Activated naive CD4-positive, alpha-beta T cell (primary cell): ENCODE measurements around the gene NUP205.
"Not testable (repeated sequence)": the region's sequence is repeated elsewhere in the genome, so short reads cannot be mapped to it uniquely, and the experiment has no call there.

ENCODE experiments used
- DNase-seq, 4 experiments: peaks; one replicate each; lab custom pipeline; 2025; lab: John Stamatoyannopoulos, UW

NUP205 gene

DNA sequence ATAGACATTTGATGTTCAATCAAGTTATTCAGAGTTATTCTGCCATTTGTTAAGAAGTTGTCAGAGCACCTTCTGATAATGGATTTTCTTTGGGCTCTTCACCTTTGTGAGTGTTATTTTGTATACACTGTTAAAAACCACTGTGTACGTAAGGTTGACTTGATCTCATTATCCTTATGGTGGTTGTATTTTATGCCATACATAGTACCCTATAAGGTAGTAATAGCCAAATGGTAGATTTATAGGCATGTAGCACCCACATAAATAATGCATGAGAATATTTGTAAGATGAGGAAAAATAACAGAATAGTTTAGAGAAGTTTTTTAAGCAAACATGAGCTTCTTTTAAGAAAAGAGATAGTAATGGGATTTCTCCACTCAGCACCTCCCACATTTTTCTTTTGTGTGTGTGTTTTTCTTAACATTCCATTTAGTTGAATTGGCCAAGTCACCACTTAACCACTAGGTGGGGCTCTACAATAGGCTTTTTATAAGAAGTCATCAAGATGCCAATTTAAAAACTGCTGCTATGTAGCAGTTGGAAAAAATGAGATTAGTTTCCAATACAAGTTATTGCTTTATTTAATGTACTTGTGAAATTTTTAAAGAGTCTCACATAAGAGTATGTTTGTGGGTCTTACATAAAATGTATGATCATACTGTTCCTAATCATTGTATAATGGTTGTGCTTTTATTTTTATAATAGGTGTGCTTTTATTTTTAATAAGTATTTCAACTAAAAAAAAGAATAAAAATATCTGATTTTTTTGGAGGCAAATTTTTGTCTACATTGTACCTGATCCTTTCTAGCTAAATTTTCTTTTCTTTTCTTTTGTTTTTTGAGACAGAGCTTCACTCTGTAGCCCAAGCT is 63.5 kb downstream of the NUP205 start:
- DNase-seq: no peak

DNA sequence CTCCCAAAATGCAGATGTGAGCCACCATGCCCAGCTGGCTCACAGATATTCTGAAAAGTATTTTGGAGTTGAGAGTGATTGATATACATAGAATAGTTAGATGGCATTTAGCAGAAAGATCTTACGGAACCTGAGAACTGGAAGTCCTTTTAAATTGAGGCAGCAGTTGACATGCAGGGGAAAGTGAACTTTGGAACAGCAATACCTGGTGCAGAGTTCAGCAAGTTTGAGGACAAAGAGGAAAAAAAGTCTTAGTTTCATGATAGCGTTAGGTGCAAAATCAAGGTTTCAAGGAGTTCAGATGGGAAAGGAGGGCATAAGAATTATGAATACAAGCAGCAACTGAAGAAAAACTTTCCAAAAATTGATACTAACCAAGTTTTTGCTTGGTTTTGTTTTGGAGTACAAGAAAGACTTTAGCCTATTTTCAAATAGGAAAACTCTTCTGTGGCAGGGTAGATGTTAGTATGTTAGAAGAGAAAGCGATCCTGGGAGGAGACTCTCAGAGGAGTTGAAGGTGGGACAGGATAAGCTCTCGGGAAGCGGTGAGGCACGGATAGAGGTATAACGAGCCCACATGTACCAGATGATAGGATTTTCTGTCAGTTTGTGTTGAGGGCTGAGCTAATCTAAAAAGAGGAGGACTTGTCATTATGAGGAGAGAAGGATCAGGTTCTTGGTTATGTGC is 76.6 kb downstream of the NUP205 start:
- no peak for DNase-seq

DNA sequence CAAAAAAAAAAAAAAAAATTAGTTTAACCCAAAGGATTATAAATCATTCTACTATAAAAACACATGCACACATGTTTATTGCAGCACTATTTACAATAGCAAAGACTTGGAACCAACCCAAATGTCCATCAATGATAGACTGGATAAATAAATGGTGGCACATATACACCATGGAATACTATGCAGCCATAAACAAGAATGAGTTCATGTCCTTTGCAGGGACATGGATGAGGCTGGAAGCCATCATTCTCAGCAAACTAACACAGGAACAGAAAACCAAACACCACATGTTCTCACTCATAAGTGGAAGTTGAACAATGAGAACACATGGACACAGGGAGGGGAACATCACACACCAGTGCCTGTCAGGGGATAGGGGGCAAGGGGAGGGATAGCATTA is 82.0 kb downstream of the NUP205 start:
- DNase-seq: not testable (repeated sequence)

DNA sequence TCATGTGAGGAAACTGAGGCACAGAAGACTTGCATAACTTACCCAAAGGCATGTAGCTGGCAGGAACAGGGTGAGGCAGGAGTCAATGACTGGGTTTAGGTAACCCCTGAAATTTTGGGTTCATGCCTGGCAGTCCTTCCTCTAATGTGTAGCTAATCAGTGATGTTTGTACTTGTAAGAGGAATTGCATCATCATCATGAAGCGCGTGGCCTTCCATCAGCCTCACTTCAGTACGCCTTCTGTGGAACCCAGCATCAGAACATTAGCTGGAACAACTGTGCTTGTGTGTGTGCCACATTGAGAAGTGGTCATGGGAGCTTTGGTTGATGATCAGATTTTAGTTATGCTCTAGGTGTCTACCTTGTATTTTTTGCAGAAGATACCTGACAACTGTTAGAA is 86.4 kb downstream of the NUP205 start:
- no peak for DNase-seq

DNA sequence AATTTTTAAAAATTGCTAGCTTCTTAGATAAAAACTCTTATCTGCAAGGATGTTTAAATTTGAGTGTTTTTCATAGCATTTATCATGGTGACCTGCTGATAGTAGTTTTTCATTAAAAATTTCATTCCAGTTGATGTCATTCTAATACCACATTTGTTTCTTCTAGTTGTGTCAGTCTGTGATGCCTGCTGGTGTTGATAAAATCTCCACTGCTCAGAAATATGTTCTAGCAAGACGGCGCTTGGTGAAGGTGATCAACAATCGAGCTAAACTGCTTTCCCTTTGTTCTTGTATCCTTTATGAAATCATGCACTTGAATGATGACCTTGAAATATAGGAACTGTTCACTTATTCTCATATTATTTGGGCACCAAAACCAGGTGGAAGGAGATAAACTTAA is 87.0 kb downstream of the NUP205 start:
- no peak for DNase-seq

DNA sequence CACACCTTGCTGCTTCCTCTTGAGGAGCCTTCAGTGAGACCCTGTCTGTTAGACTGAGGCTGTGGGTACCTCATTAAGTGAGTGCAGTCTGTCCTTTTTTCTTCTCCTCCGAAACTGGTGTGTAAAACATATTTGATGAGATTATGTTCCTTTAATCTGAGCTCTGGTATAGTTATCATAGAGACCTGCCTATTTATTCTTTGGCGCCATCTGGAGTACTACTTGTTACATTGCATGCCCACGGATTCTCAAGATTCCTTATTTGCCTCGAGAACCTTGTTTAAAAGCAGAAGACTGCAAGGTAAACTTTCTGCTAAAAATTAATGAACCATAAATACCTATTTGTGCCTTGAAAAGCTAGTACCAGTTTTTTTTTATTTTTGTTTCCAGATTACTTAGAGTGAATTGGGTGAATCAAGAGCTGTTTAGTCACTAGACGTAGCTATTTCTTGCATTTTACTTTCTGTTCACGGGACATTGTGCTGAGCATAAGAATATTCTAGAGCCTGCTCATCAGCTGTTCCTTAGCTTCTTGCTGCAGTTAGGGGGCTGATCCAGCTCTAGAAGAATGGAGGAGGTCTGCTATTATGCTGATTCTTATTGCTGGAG is 87.7 kb downstream of the NUP205 start:
- DNase-seq: no peak

DNA sequence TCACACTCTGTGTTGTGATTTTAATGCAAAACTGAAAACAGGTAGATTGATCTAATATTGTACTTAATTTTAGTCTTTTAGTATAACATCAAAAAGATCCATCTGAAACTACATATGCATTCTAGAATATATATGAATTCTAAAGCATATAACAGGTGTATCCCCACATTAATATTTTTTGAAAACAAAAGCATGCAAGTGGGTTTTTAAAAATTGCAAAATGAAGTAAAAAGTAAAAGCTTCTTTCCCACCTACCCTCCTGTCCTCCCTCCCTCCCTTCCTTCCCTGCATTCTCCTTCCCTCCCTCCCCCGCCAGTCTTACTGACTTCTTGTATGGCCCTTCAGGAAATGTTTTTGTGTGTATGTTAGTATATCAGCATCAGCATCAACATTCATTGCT is 90.0 kb downstream of the NUP205 start:
- no peak for DNase-seq

DNA sequence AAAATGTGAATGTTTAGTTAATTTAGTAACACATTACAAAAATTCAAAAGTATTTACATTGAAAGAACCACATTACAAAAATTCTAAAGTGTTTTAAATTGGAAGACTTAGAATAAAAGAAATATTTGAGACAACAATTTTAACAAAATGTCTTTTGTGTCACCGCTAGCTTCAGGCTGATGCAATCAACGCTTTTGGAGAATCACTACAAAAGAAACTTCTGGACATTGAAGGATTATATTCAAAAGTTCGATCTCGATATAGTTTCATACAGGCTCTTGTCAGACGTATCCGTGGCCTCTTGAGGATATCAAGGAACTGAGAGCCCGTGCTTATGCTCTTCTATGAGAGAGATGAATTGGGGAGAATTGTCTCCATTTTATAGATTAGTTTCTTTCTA is 90.5 kb downstream of the NUP205 start:
- no peak for DNase-seq

DNA sequence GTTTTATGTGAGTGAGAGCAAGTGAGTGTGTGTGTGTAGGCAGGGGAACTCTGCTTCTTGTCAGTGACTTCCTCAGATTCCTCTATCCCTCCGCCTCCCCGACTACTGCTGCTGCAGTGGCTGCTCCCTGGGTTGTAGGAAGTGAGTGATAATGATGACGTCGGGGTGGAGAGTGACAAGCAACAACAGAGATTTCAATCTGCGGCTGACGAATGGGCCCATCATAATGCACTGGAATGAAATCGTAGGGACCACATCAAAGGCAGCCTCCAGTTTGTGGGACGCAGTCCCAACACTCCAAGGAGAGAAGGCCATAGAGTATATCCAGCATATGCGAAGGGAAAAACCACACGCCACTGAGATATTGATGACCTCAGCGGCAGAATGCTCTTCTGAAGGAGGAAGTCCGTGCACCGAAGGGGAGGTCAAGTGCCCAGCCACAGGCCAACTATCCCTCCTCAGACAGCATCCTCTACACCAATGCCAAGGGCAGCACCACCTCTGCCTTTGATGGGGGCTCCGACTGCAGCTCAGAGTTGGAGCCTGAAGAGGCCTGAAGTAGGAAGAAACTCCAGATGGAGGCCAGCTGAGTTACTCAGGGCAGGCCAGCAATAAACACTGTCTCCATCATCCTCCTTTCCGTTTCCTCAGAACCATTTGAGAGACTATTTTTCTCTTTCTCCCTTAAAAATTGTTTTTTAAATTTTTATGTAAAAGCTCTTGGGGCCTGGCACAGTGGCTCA is 93.3 kb downstream of the NUP205 start:
- no peak for DNase-seq

DNA sequence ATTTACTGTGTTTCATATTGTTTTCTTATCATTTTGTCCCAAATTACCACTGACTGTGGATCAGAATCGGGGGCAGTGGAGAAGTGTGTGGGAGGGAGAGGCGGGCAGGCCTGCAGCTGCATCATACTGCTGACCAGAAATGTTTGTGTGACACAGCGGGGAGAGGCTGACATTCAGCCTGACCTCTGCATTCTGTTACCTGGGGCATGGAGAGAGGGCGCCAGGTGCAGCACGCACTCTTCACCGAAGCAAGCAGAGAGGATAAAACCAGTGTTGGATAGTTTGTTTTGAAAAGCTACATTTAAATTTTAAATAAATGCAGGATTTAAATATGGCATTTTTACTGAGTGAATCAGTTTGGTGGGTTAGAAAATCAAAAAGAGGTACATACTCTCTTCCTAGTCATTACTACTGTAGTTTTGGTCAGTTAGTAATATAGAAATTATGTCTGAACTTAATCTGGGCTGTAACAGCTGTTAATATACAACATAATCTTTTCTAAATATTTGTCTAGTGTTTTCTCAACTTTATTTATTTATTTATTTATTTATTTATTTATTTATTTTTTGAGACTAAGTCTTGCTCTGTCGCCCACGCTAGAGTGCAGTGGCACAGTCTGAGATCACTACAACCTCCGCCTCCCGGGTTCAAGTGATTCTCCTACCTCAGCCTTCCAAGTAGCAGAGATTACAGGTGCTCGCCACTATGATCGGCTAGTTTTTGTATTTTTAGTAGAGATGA is 95.8 kb downstream of the NUP205 start:
- no peak for DNase-seq

DNA sequence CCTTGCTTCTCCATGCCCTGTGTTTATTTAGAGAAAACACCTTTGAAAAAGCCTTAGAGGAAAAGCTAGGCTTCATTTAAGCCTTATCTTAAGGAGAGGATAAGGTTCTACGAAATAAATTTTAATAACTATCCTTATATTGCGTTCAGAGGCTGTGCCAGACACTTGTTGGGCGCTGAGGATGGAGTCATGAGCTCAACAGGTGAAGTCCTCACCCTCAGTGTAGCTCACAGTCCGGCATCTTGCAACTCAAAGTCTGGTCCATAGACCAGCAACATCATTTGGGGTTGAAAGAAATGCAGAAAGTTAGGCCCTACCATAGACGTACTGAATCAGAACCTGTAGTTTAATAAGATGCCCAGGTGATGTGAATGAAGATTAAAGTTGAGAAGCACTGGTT is 100.8 kb downstream of the NUP205 start:
- DNase-seq: no peak

DNA sequence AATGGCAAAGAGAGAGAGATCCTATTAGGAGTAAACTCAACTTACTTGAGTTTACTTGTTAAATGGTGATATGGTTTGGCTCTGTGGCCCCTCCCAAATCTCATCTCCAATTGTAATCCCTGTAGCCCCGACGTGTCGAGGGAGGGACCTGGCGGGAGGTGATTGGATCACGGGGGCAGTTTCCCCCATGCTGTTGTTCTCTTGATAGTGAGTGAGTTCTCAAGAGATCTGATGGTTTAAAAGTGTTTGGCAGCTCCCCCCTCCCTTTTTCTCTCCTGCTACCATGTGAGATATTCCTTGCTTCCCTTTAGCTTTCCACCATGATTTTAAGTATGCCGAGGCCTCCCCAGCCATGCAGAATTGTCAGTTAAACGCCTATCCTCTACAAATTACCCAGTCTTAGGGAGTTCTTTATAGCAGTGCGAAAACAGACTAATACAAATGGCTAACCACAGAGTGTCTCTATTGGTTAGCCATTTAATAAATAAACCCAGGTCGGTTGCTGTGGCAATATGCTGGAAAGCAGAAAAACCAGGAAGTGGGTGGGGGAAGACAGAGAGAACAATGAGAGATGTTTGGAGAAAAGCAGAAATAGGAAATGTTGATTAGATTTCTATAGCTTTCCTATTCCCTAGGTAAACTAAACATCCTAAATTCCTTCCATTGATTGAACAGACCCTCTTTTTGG is 101.6 kb downstream of the NUP205 start:
- DNase-seq: no peak

DNA sequence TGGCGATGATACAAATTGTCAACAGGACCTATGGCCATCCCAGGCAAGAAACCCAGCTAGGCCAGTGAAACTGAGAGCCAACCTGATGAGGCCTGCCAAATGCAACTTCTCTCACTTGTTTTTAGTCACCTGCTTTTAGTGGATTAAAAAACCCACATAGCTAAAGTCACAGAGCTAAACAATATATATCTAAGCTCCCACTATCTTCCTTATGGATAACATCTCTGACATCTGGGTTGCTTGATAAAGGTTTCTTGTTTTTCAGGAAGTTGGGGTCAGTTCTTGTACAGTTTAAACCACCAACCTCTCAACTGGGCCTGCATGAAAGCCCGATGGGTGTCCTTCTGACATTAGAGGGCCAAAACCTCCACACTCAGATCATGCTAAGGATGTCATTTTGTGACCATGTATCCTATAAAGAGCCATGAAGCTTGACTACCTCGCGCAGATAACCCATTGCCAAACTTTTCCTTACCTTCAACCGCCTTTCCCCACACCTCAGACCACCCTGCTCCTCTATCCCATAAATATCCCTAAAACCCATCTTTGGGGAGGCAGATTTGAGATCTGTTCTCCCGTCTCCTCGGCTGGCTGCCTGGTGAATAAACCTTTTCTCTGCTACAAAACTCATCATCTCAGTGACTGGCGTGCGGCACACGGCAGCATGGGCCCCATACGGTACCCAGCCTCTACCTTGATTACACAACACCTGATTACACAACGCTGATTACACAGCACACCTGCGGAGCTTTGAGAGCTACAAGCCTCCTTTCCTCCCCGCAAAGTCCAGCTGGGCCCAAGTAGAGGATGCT is 103.8 kb downstream of the NUP205 start:
- DNase-seq: no peak

DNA sequence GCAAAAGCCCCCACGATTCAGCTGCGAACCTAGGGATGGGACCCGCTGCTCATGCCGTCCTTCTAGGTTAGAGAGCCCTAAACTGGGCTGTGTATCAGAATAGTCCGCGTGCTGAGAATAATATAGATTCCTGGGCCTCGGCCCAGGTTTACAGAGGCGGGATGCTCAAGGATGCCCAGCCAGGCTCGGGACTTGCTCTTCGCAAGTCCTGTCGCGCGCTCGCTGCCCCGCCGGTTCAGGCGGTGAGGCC is 104.3 kb downstream of the NUP205 start:
- DNase-seq: no peak

DNA sequence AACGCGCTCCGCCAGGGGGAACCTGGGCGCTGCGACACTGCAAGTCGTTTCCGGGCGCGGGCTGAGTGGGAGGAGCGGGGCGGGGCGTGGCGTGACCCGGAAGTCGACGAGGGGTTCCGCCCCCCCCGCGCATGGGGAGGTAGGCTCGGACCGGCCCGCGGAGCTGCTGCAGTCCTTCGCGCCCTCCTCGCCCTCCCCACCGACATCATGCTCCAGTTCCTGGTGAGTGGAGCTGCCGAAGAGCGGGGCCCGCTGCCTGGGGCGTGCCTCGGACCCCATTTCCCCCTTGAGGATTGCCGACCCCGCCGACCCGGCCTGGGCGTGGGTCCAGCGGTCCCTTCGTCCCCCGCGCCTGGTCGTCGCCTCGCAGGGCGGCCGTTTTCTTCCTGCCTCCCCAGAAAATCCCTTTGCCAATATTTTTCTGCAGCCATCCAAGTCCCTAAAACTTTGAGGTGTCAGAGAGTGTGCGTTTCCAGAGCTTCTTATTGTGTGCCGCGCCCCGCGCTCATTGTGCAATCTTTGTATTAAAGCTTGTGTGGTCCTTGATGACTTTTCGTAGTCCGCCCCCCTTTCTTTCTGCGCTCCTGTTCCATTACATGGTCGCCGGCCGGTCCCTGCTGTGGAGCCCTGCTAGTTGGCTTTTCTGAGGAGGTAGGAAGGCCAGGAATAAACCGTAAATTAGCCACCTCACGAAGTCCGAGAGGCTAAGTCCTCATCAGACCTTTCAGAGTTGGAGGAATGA is 104.8 kb downstream of the NUP205 start, which contains the start of gene STMP1:
Gene STMP1 (plus strand): TSS at position 142 of the 742 bp plus-strand sequence.
- DNase-seq: peak; percentile 92 to 97 (median 96)

DNA sequence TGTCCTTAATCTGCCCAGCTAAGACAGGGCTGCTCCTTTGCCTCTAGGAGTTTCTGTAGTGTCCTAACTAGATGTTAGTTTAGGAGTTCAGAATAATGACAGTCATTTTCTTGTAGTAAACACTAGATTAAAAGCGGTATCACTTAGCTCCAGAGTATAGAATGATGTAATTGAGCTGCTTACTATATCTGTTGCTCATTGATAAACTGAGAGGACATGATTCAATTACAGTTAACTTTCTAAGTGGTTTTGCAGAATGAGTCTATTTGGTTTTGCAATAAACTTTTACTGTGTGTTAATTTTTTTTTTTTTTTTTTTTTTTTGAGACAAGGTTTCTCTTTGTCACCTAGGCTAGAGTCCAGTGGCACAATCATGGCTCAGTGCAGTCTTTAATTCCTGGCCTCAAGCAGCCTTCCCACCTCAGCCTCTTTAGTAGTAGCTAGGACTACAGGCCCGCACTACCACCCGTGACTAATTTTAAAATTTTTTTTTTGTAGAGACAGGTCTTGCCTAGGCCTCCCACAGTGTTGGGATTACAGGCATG is 106.4 kb downstream of the NUP205 start:
- DNase-seq: no peak

DNA sequence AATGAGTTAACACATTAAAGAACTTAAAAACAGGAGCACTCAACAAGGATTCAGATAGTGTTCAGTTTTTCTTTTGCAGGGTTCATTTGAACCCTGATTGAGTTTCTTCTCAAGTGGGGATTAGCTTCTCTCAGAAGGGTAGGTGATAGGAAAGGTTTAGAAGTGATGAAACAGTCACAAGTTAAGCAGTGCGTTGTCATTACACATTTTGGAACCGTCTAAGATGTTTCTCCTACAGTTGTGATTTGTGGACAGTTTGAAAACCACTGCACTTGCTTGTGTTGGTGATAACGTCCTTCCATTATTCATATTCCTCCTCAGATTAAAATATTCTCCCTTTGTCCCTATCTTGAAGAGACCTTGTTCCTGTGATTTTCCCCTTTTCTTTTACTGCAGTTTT is 107.3 kb downstream of the NUP205 start:
- no peak for DNase-seq

DNA sequence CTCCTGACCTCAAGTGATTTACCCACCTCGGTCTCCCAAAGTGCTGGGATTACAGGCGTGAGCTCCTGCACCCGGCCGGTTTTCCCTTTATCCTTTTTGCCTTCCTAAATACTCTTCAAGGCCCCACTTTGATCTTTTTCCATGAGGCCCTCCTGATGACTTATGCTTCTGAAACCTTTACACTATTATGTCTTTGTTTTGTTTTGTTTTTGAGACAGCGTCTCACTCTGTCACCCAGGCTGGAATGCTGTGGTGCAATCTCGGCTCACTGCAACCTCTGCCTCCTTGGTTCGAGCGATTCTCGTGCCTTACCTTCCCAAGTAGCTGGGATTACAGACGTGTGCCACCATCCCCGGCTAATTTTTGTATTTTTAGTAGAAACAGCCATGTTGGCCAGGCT is 108.4 kb downstream of the NUP205 start:
- no peak for DNase-seq

DNA sequence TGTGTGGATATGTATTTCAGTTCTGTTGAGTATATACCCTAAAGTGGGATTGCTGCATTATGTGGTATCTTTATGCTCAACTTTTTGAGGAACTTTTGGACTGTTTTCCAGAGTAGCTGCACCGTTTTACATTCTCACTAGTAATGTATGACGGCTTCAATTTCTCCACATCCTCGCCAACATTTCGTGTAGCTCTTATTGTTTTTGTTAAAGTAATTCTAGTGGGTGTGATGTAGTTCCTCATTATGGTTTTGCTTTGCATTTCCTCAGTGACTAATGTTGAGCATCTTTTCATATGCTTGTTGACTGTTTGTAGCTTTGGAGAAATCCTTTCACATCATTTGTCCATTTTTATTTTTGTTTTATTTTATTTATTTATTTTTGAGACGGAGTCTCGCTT is 109.1 kb downstream of the NUP205 start:
- no peak for DNase-seq
